Measurements from ENCODE around the gene ACP7.

ACP7 gene

DNA sequence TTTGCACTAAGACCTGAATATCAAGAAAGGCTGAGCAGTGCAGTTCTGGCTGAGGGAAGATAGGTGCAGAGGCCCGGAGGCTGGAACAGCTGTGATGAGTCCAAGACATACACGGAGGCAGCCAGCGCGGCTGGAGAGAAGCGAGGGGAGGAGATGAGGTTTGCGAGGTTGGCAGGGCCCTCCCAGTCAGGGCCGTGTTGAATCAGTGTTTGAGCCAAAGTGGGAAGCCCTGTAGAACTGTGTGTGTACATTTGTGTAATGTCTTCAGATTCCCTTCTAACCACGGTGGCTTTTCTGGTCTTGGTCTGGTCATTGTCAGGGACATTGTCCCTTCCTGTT lies 76.3 kb downstream of the ACP7 start:
- Histone ChIP-seq H3K9ac (ENCODE audit: low read length) (no peak overlapping the region), H3K4me3 (ENCODE audit: low read length) (no peak overlapping the region), H3K9me3 (ENCODE audit: control insufficient read depth, low read length) (no peaks in the 10 kb centered on the region), H3K4me1 (ENCODE audit: control insufficient read depth, insufficient read depth, low read length) (peaks cover 58% of the 10 kb centered on the region), H3K27me3 (ENCODE audit: control insufficient read depth, insufficient read depth, low read length) (no peaks in the 10 kb centered on the region), H3K36me3 (ENCODE audit: control insufficient read depth, insufficient read depth, low read length) (no peaks in the 10 kb centered on the region)

Data from mucosa of stomach (tissue), 1 donor.